Caco-2 (cell line): ENCODE results near the gene GMPPA. TPM values are rescaled to one million over a fixed set of nuclear protein-coding genes. Genes with fewer than 3 reads are reported as not detected.

Experiments
- BruUV-seq: library from RNA; stranded (reverse); fragments of 400-500 nt; replicated peaks from 2 replicates; lab custom pipeline; 2021; lab: Mats Ljungman, UMichigan
- CTCF ChIA-PET: fragments of 300-600 bp; sonication (Branson Sonifier 250); formaldehyde crosslinking; loops from one replicate; lab custom pipeline; 2022; ENCODE audit warnings: antibody characterized with exemption; lab: Charles Lee
- POLR2A ChIA-PET: fragments of 300-600 bp; sonication (Branson Sonifier 250); formaldehyde crosslinking; loops from one replicate; lab custom pipeline; 2022; ENCODE audit warnings: antibody characterized with exemption; lab: Charles Lee
- DNase-seq, 2 experiments: peaks; one replicate each; pipeline versions ENCODE4 v3.0.0 to v3.0.0-alpha.2; 2020 to 2022
- H3K27me3 ChIP-seq: replicated peaks from 2 replicates; pipeline ENCODE4 v1.6.0; 2011; ENCODE audit warnings: low read length; ENCODE audit not compliant: control insufficient read depth, insufficient read depth
- H3K36me3 ChIP-seq: 2 replicates; pipeline ENCODE4 v1.5.1; 2011; ENCODE audit warnings: low read length; ENCODE audit not compliant: control insufficient read depth, insufficient read depth
- H3K4me1 ChIP-seq: fragments of 250-450 bp; sonication (Bioruptor Pico); 2 replicates; pipeline ENCODE4 v1.5.1; 2020; ENCODE audit warnings: mild to moderate bottlenecking
- H3K4me3 ChIP-seq: 2 replicates; pipeline ENCODE4 v1.5.1; 2011; ENCODE audit warnings: low read depth, mild to moderate bottlenecking, control low read depth, low read length
- H3K9me3 ChIP-seq: fragments of 250-450 bp; sonication (Bioruptor Pico); 2 replicates; pipeline ENCODE4 v1.5.1; 2020; ENCODE audit warnings: mild to moderate bottlenecking, moderate library complexity
- H3K27ac Mint-ChIP-seq: one replicate; pipeline ENCODE4 v1.8.0; 2022; ENCODE audit warnings: mixed read lengths; ENCODE audit not compliant: unreplicated experiment
- H3K27me3 Mint-ChIP-seq: one replicate; pipeline ENCODE4 v1.8.0; 2022; ENCODE audit warnings: mixed read lengths; ENCODE audit not compliant: insufficient read depth, unreplicated experiment
- H3K36me3 Mint-ChIP-seq: one replicate; pipeline ENCODE4 v1.8.0; 2022; ENCODE audit warnings: mild to moderate bottlenecking, mixed read lengths; ENCODE audit not compliant: insufficient read depth, unreplicated experiment
- H3K4me1 Mint-ChIP-seq: one replicate; pipeline ENCODE4 v1.8.0; 2022; ENCODE audit warnings: low read depth, mixed read lengths; ENCODE audit not compliant: unreplicated experiment
- H3K4me3 Mint-ChIP-seq: one replicate; pipeline ENCODE4 v1.8.0; 2022; ENCODE audit warnings: mild to moderate bottlenecking, moderate library complexity, mixed read lengths; ENCODE audit not compliant: unreplicated experiment
- H3K9me3 Mint-ChIP-seq: one replicate; pipeline ENCODE4 v1.8.0; 2022; ENCODE audit warnings: mixed read lengths; ENCODE audit not compliant: unreplicated experiment
- intact Hi-C: fragments of 100-400 bp; cut with micrococcal nuclease; formaldehyde crosslinking; loops from one replicate; pipeline ENCODE4 v1.10.0; 2022; ENCODE audit not compliant: unreplicated experiment
- total RNA-seq: library from RNA; stranded (reverse); gene quantifications from 2 replicates; pipeline ENCODE4 v1.2.3, GENCODE V29; 2022
- TF ChIP-seq, protein P1 (sequence below), 2 experiments: fragments of 200-600 bp in 1 of 2; IDR thresholded peaks; 1 replicate in 1 of 2; 2 replicates in 1 of 2; pipeline versions ENCODE4 v1.5.1 to v1.8.0; 2011 to 2022; ENCODE audit warnings: antibody characterized with exemption in 1 of 2, control low read depth in 1 of 2, inconsistent platforms in 1 of 2, low read depth in 1 of 2, low read length in 1 of 2, mild to moderate bottlenecking in 1 of 2, moderate library complexity in 1 of 2; ENCODE audit not compliant: insufficient read depth in 1 of 2, severe bottlenecking in 1 of 2, unreplicated experiment in 1 of 2

GMPPA gene
- total RNA-seq, 1 experiment from 2014 or later, result 53.7 TPM

DNA sequence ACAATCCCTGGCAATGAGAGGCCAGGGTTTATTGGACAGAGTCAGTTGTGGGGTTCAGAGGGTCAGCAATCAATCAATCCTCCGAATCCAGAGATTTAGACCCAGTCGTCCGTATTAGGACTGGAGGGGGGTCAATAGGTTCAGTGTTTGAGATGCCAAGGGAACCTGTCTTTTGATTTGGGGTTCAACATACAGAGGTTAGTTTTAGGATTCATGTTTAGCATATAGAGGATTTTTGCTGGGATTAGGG, 292 bp downstream of the GMPPA start:
- intact Hi-C loops, result no loop called here
- ChIA-PET POLR2A (interaction anchor here (0.6 to 1.7 kb wide), 13 partner anchors 9 to 250 kb away, joined by 3 to 10 read pairs (median 4); partner anchors contain the start of genes DNAJB2, DNPEP and STK11IP), CTCF (interaction anchor here (0.6 to 7.2 kb wide), 18 partner anchors 10 to 204 kb away, joined by 3 to 243 read pairs (median 6); partner anchors contain the start of genes ASIC4, CHPF, DNPEP and STK11IP)
- TF ChIP-seq, protein P1, sequence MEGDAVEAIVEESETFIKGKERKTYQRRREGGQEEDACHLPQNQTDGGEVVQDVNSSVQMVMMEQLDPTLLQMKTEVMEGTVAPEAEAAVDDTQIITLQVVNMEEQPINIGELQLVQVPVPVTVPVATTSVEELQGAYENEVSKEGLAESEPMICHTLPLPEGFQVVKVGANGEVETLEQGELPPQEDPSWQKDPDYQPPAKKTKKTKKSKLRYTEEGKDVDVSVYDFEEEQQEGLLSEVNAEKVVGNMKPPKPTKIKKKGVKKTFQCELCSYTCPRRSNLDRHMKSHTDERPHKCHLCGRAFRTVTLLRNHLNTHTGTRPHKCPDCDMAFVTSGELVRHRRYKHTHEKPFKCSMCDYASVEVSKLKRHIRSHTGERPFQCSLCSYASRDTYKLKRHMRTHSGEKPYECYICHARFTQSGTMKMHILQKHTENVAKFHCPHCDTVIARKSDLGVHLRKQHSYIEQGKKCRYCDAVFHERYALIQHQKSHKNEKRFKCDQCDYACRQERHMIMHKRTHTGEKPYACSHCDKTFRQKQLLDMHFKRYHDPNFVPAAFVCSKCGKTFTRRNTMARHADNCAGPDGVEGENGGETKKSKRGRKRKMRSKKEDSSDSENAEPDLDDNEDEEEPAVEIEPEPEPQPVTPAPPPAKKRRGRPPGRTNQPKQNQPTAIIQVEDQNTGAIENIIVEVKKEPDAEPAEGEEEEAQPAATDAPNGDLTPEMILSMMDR (IDR thresholded peaks at IDR 0.05; ENCODE audit: insufficient read depth in 1 of 2, low read depth in 1 of 2, low read length in 1 of 2, severe bottlenecking in 1 of 2, unreplicated experiment in 1 of 2), result no peak
- H3K27ac Mint-ChIP-seq, result peak overlapping the region; percentile 94
- peaks cover 11% of the 10 kb centered on the region for H3K36me3 Mint-ChIP-seq
- no peaks in the 10 kb centered on the region for H3K9me3 Mint-ChIP-seq
- no peaks in the 10 kb centered on the region; the same call in 1 of the 2 replicates for H3K36me3 ChIP-seq
- peak overlapping the region; percentile 86 for H3K4me3 ChIP-seq
- H3K9me3 ChIP-seq, result no peaks in the 10 kb centered on the region
- no peaks in the 10 kb centered on the region for H3K27me3 Mint-ChIP-seq
- H3K4me1 ChIP-seq, result peaks cover 14% of the 10 kb centered on the region; the same call in 1 of the 2 replicates
- peaks cover 16% of the 10 kb centered on the region for H3K4me1 Mint-ChIP-seq
- no peaks in the 10 kb centered on the region for H3K27me3 ChIP-seq
- BruUV-seq, result no TSS peak
- no peak for DNase-seq
- H3K4me3 Mint-ChIP-seq, result peak overlapping the region; percentile 98

DNA sequence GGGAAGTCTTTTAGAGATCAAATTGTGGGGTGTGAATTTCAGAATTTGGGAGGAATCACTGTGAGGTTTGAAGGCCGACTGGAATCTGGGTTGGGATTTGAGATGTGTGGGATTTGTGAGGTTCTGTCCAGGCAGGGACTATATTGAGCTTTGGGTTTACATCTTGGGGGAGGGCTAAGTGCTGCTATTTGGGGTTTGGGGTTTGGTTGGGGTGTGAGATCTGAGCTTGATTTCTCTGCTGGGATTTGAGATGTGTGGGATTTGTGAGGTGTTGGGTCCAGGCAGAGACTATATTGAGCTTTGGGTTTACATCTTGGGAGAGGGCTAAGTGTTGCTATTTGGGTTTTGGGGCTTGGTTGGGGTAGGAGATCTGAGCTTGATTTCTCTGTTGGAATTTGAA, 864 bp downstream of the GMPPA start:
- Mint-ChIP-seq H3K27ac (peak overlapping the region; percentile 94), H3K9me3 (no peaks in the 10 kb centered on the region), H3K4me3 (peak overlapping the region; percentile 98), H3K4me1 (peaks cover 16% of the 10 kb centered on the region), H3K36me3 (peaks cover 11% of the 10 kb centered on the region), H3K27me3 (no peaks in the 10 kb centered on the region)
- TF ChIP-seq, protein P1 (IDR thresholded peaks at IDR 0.05; ENCODE audit: insufficient read depth in 1 of 2, low read depth in 1 of 2, low read length in 1 of 2, severe bottlenecking in 1 of 2, unreplicated experiment in 1 of 2), result no peak
- H3K9me3 ChIP-seq, result no peaks in the 10 kb centered on the region
- BruUV-seq, result no TSS peak
- peaks cover 14% of the 10 kb centered on the region; the same call in 1 of the 2 replicates for H3K4me1 ChIP-seq
- ChIA-PET POLR2A (interaction anchor here (1.7 kb wide), 1 partner anchor 111 kb away, joined by 9 read pairs; the partner anchor contains the start of gene DNPEP), CTCF (interaction anchor here (4.0 to 7.2 kb wide), 3 partner anchors 10 to 29 kb away, joined by 49 to 243 read pairs (median 126); no protein-coding TSS in a partner anchor)
- H3K4me3 ChIP-seq, result peak overlapping the region; percentile 86
- H3K27me3 ChIP-seq, result no peaks in the 10 kb centered on the region
- no peak for DNase-seq
- intact Hi-C loops, result no loop called here
- no peaks in the 10 kb centered on the region; the same call in 1 of the 2 replicates for H3K36me3 ChIP-seq

DNA sequence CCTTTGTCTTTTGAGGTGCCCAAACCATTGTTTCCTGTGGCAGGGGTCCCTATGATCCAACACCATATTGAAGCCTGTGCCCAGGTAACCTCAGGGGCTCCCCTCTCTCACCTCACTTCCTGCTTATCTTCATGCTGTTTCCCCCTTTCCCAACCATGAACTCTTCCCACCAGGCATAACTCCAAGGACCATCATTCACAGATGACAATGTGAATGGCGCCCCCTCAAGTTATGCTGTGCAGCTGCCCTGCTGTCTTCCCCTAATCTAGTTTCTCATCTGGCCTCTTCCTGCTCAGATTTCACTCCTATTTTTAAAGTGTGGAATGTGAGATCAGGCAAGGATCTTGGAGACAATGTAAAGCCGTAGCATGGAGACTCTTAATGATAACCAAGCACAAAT, 1.4 kb downstream of the GMPPA start:
- POLR2A ChIA-PET, result no interaction called here
- no peaks in the 10 kb centered on the region; the same call in 1 of the 2 replicates for H3K36me3 ChIP-seq
- peaks cover 14% of the 10 kb centered on the region; the same call in 1 of the 2 replicates for H3K4me1 ChIP-seq
- no peak overlapping the region for H3K4me3 ChIP-seq
- intact Hi-C loops, result no loop called here
- Mint-ChIP-seq H3K36me3 (peaks cover 11% of the 10 kb centered on the region), H3K9me3 (no peaks in the 10 kb centered on the region), H3K27me3 (no peaks in the 10 kb centered on the region), H3K4me1 (peaks cover 16% of the 10 kb centered on the region), H3K4me3 (peak overlapping the region; percentile 98), H3K27ac (no peak overlapping the region)
- TF ChIP-seq, protein P1 (IDR thresholded peaks at IDR 0.05; ENCODE audit: insufficient read depth in 1 of 2, low read depth in 1 of 2, low read length in 1 of 2, severe bottlenecking in 1 of 2, unreplicated experiment in 1 of 2), result peak in 1 of 2 experiments; percentile 7
- CTCF ChIA-PET, result interaction anchor here (0.6 to 7.2 kb wide), 4 partner anchors 9 to 48 kb away, joined by 4 to 243 read pairs (median 88); no protein-coding TSS in a partner anchor
- H3K27me3 ChIP-seq, result no peaks in the 10 kb centered on the region
- H3K9me3 ChIP-seq, result no peaks in the 10 kb centered on the region
- DNase-seq, result no peak
- no TSS peak for BruUV-seq
